Measurements from ENCODE around the gene RPS29.

Gene RPS29

DNA sequence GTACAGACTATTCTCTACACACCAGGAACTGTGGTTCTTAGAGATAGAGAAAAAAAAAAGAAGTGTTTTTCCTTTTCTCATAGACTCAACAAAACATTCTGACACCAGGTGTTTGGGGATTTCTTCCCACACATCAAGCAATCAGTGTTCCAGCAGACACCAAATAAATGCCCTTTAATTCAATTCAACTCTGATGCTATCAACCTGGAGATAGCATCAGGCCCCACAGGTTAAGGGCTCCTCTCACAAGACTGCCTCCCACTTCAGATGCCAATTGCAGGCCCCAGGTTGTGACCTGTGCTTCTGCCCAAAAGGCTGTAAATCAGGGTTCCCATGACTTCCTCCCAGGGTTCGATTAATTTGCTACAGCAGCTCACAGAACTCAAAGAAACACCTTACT, 36.7 kb downstream of the RPS29 start:
- DNase-seq: no peak

DNA sequence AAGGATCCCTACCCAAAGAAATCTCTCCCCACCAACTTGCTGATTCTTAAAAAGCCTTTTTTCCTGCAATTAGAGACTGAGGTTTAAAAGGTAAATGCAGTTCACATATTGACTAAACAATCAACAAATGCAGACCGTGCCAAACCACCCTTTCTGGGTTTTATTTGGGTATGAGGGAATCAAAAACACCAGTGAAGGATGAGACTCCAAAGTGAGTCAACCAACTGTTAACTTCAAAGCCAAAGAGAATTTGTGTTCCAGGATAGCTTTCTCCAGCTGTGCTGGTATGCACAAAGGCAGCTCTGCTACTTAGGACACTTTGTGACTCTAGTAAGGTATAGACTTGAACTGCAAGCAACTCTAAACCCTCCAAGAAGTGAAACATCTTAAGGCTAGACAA, 39.4 kb downstream of the RPS29 start:
- DNase-seq: no peak

DNA sequence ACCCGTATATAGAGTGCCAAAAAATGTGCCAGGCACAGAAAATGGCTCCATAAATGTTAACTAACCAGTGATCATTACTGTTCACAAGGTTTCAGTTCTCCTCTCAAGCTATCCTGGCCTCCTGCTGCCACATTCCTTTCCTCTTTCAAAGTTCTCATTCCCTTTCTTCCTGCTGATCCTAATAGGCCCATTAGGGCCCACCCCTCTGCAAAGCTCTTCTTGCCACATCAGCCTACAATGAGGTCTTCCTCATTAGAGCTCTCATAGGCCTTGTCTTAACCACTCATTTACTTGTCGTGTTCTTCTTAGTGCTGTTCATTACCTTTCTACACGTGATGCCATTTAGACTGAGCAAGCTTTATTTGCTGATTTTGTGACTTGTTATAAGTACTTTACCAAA, 40.5 kb downstream of the RPS29 start:
- no peak for DNase-seq

DNA sequence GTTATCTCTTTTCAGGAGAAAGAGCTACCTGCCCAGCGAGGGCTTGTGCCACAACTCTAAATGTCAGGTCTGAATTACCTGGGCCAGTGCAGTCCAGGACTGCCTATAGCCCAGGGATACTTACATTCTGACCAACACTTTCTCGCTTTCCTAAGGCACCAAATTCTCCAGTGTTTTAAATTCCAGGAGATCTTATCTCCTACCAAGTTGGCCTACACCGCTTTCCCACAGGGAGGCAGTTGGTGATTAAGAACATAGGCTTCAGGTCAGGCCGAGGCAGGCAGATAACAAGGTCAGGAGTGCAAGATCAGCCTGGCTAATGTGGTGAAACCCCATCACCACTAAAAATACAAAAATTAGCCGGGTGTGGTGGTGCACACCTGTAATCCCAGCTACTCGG, 41.1 kb downstream of the RPS29 start:
- no peak for DNase-seq

DNA sequence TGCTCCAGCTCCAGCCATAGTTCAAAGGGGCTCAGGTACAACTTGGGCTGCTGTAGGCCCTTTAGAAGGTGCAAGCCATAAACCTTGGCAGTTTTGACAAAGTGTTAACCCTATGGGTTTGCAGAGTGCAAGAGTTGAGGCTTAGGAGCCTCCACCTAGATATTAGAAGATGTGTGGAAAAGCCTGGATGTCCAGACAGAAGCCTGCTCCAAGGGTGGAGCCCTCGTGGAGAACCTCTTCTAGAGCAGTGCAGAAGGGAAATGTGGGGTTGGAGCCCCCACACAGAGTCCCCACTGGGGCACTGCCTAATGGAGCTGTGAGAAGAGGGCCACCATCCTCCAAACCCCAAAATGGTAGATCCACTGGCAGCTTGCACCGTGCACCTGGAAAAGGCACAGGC, 45.1 kb downstream of the RPS29 start:
- no peak for DNase-seq

DNA sequence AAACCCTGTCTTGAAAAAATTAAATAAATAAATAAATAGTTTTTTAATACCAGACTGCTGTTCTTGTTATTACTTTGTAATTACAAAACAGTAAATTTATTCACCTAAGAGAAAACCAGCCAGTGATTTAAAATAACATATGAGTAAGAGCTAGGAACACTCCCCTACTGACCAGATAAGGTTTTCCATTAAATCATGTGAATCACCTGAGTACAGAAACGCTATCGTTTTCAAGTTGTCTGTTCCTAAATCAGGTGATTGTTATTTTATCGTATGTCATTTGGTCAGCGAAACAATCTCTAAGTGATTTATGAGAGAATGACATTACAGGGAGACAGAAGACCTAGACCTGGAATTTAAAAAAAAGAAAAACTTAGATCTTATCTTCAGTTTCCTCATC, 47.3 kb downstream of the RPS29 start:
- no peak for DNase-seq
